NCI-H1436 treated with DMSO at 0.1 percent for 48 hours (cell line): Measurements from ENCODE around the gene MYLK4.
"Not testable (repeated sequence)": the region's sequence is repeated elsewhere in the genome, so short reads cannot be mapped to it uniquely, and the experiment has no call there.

Experiments used
- DNase-seq: peaks from one replicate; lab custom pipeline; 2025; lab: John Stamatoyannopoulos, UW

MYLK4 gene

DNA sequence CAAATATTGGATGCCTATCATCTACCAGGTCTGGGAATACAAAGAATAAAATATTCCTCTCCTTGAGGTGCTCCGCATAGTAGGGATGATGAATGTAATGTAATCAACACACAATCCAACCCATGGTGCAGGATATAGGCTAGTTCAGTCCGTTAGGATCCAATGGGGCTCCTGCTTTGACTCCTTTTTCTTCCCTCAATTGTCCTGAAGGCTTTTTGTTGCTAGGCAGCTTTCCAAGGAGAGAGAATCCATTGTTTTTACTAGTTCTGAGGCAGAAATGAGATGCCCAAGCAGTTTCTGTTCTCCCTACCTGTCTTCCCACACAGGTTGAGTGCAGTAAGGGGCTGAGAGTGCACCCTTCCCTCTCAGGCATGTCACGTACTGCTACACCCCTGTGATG, 26.5 kb upstream of the MYLK4 start:
- no peak for DNase-seq

DNA sequence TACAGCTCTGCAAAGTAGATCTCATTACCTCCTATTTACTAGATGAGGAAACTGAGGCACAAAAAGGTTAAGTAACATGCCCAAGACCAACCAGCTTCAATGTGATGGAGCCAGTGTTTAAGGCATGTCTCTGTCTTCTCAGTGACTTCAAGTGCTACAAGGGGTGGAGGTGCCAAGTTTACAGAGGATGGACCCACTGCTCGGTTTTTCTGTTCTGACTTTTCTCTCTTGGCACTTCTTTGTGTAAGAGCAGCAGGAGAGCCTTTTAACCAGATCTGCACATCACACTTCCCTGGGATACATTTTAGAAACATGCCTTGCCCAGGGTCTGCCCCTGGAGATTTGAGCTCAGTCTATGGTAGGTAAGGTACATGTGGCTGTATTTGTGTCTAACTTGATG, 24.3 kb upstream of the MYLK4 start:
- no peak for DNase-seq

DNA sequence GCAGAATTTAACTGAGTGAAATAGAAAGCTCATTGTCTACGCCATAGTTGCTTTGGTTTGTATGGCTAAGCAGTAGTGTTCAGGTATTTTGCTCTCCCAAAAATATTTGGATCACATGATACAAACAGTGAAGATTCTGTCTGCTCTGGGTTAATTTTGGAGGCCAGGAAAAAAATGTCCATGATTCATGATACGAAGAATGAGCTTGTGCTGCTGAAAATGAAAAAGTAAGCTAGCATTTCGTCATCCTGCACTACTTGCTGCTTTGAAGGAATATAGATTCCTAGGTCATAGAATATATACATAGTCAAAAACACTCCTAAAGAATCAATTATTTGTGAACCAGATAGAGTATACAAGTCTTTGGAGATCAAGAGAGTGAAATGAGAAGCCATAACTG, 22.7 kb upstream of the MYLK4 start:
- no peak for DNase-seq

DNA sequence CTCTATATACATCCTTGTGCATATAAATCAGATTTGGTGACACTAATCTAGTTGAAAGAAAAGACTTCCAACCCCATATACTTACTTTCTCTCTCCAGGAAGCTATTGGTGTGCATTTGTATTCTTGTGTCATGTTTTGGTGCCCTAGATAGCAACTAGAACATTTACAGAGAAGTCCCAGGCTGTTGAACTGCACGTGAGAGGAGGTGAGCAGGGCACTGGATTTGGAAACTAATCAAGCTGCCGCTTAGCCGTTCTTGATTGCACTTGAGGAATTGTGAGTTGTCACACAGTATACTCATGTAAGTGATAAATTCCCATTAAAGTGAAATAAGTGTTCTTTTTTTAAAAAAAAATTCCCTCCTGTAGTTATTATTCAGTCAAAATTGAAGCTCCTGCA, 22.1 kb upstream of the MYLK4 start:
- no peak for DNase-seq

DNA sequence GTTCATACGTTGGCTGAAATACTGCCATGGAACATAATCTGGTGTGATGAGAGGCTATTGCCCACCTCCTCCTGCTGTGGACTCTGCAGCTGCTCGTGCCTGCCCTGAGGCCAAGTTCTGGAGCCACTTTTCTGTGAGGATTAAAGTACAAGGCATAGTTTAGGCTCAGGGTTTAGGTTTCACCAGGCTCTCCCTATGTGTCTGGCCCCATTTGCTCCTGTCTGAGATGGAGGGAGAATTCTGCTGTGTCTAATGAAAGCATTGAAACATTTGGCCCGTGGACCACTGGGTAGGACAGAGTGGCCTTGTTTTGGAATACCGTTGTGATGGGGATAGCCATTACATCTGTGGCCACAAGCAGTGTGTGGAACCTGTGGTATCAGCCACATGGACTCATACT, 20.4 kb upstream of the MYLK4 start:
- no peak for DNase-seq

DNA sequence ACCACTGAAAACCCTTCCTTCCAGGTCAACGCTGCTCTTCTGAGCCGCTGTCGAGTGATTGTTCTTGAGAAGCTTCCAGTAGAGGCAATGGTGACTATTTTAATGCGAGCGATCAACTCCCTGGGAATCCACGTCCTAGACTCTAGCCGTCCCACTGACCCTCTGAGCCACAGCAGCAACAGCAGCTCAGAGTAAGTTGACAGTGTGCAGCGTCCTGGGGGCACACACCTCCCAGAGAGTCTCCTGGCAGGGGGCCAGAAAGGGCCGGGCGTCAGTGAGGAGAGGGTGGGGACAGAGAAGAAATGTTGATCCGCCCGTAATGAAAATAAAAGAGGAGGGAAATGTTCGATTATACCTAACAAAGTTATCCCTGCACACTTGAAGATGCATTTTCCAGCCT, 19.4 kb upstream of the MYLK4 start:
- no peak for DNase-seq

DNA sequence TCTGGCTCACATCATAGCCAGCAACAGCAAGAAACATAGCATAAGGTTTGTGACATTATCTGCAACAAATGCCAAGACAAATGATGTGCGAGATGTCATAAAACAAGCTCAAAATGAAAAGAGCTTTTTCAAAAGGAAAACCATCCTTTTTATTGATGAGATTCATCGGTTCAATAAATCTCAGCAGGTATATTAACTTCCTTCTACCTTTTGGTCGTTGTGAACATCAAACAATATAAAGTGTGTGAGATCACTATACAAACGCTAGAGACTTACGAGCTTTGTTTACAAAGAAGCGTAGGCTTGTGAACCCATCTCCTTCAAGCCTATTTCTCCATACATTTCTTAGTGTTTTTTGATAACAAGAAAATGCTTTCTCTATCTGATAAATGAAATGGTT, 18.0 kb upstream of the MYLK4 start:
- DNase-seq = no peak

DNA sequence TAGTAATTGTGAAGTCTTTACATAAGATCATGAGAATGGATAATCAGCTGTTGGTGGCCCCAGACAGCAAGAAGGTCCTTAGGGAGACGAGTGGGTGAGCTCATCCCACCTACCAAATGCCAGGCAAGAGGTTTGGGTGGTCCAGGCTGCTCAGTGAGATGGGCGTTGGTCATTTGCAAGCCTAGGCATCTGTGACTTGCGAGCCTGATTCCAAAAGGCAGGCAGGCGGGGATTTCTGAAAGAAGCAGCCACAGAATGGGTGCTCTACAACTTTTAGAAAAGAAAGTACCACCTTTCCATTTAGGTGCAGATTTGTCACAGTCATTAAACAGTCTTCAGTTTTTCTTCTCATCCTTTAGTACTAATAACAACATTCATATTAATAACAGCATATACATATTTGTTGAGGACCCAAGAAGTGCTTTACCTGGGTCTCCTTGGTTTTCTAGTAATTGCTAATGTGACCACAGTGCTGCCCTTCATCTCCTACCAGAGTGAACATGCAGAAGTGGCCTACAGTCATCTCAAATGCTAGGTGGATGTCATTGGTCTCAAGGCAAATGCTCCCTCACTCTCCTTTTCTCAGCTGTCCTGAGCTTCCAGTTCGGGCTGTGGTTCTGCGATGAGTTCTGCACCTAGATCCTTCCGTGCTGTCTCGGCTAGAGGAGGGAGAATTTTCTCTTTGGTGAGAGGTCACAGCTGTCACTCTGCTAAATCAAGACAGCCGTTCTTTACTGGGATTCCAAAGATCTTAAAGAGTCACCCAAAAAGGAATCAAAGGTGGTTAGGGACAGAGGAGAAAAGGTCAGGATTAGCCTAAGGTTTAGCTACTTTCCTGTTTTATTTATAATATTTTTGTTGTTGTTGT, 17.2 kb upstream of the MYLK4 start:
- no peak for DNase-seq

DNA sequence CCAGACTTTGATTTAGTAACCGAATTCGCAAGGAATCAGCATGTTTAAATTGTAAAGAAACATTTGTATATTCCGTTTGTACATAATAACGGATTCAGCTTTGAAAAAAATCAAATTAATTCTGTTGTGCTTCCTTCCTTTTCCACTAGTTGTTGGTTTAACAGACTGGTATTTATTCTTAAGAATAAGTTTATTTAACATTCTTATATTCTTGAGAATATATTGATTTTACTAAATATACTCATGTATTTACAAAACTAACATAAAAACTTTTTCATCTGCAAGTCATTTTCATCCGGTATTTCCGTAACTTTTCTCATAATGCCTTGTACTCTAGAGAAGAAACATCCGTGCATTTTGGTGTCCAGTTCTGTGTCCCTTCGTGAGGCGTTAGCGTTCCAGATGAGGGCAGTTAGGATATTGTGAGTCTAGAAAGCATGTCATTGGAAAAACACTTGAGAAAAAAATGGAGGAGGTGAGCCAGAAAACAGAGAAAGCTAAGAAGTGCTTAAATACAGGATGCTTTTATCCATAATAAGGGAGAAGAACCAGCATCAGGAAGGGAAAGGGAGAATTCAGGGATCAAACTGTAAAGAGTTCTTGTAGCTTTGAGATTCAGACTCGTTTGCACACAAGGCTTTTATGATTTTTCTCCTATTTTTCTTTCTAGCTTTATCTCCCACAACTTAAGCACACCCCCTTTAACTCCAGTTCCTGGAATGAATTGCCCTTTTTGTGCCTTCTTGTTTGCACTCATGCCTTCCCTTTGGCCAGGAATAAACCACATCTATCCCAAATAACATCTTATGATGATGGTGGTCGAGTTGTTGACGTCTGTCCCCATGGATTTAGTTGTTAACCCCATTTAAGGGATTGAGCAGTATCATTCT, 16.3 kb upstream of the MYLK4 start:
- no peak for DNase-seq

DNA sequence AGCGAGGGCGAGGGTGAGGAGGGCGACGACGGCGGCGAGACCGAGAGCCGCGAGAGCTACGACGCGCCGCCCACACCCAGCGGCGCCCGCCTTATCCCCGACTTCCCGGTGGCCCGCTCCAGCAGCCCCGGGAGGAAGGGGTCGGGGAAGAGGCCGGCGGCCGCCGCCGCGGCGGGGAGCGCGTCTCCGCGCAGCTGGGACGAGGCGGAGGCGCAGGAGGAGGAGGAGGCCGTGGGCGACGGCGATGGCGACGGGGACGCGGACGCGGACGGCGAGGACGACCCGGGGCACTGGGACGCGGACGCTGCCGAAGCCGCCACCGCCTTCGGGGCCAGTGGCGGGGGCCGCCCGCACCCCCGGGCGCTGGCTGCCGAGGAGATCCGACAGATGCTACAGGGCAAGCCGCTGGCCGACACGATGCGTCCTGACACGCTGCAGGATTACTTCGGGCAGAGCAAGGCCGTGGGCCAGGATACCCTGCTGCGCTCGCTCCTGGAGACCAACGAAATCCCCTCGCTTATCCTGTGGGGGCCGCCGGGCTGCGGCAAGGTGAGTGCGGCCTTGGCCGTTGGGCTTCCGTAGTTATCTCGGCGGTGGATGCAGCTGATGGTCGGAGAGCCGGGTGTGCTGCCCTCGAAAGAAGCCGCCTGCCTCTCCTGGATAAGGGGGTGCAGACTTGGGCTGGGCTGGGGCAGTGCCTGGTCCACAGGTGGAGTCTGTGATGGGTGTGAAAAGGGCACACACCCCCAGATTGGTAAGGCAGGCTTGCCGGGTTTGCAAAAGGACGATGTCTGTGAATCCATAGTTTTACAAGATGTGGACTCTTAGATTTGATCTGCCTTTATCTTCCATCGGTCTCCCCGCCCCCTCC, 15.4 kb upstream of the MYLK4 start:
- no peak for DNase-seq

DNA sequence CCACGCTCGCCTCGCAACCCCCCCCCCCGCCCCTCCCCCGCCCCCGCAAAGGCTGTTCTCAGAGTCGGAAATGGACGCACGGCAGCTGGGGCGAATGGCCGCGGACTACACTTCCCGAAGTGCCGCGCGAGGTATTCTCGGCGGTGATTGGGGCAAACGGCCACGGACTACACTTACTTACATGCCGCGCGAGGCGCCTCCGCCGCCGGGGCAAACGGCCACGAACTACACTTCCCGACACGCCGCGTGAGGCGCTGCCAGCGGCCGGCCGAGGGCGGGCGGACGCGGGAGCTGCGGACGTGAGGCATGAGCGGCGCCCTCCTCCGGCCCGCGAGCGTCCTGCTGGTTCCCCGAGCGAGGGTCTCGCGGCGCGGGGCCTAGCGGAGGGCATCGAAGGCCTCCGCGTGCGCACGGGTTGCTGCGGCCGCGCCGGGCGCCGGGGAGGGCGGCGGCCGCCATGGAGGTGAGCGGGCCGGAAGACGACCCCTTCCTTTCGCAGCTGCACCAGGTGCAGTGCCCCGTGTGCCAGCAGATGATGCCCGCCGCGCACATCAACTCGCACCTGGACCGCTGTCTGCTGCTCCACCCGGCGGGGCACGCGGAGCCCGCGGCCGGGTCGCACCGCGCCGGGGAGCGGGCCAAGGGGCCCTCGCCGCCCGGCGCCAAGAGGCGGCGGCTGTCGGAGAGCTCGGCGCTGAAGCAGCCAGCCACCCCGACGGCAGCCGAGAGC, 14.6 kb upstream of the MYLK4 start, which contains the start of gene WRNIP1:
TSS of gene WRNIP1 (plus strand) at position 228 of the 730 bp plus-strand sequence. CDS start at position 458, 230 bp downstream.
- DNase-seq = peak; percentile 95

DNA sequence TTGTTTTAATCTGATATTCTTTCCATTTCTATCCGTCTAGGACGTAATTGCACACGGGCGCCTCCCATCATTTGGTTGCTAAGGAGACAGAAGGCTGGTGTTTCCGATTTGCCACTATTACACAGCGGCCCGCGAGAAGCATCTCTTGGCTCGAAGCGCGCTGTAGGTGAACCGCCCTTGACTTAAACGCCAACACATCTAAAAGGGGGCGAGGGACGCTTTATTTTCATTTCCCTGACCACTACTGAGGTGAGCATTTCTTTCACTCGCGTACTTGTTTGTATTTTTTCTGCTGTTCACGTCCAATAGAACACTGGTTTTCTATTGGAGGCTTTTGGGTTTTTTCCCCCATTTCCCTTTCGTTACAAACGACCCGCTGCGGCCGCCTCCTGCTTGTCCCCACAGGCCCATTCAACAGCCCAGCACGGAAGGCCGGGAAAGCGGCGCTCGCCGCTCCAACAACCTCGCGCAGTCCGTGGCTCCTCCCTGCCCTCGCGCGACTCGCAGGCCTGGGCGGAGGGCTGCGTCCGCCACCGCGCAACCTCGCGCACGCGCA, 14.0 kb upstream of the MYLK4 start:
- DNase-seq = peak; percentile 40

DNA sequence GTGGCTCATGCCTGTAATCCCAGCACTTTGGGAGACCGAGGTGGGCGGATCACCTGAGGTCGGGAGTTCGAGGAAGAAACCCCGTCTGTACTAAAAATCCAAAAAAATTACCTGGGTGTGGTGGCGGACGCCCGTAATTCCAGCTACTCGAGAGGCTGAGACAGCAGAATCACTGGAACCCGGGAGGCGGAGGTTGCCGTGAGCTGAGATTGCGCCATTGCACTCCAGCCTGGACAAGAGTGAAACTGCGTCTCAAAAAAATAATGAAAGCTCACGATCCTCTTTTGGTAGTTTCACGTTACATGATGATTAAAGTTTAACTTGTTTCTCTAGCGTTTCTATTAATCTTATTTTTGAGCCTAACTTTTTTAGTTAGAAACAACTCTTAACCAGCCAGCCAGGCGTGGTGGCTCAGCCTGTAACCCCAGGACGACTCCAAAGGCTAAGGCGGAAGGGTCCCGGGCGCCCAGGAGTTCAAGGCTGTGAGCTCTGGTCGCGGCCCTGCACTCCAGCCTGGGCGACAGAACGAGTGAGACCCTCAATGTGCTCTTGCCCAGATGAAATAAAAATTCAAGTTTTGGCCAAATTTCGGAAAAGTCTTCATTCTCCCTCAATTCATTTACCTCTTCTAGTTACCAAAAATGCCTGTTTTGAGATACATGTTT, 13.3 kb upstream of the MYLK4 start:
- DNase-seq = no peak

DNA sequence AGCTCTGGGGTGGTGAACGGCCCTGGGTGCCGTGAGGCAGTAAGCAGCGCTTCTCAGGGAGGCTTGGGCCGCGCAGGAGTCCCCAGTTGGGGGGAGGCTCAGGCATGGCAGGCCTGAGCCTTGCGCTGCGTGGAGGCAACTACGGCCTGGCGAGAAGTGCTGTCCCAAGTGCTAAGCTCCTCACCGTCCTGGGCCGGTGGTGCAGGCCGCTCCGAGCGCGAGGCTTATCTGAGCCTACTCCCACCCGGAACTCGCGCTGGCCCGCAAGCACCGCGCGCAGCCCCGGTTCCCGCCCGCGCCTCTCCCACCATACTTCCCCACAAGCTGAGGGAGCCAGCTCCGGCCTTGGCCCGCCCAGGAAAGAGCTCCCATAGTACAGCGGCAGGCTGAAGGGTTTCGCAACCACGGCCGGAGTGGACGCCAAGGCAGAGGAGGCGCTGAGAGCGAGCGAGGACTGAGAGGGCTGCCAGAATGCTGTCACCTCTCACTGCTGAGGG, 12.7 kb upstream of the MYLK4 start:
- no peak for DNase-seq

DNA sequence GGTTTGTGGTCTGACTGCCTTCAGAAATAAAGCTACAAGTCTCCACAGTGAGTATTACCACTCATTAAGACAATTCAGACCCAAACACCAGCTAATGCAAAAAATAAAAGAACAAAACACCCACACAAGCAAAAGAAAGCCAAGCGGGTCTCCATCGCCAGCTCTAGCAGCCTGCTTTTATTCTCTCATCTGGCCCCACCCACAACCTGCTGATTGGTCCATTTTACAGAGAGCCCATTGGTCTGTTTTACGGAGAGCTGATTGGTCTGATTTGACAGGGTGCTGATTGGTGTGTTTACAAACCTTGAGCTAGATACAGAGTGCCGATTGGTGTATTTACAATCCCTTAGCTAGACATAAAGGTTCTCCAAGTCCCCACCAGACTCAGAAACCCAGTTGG, 12.1 kb upstream of the MYLK4 start:
- DNase-seq = not testable (repeated sequence)

DNA sequence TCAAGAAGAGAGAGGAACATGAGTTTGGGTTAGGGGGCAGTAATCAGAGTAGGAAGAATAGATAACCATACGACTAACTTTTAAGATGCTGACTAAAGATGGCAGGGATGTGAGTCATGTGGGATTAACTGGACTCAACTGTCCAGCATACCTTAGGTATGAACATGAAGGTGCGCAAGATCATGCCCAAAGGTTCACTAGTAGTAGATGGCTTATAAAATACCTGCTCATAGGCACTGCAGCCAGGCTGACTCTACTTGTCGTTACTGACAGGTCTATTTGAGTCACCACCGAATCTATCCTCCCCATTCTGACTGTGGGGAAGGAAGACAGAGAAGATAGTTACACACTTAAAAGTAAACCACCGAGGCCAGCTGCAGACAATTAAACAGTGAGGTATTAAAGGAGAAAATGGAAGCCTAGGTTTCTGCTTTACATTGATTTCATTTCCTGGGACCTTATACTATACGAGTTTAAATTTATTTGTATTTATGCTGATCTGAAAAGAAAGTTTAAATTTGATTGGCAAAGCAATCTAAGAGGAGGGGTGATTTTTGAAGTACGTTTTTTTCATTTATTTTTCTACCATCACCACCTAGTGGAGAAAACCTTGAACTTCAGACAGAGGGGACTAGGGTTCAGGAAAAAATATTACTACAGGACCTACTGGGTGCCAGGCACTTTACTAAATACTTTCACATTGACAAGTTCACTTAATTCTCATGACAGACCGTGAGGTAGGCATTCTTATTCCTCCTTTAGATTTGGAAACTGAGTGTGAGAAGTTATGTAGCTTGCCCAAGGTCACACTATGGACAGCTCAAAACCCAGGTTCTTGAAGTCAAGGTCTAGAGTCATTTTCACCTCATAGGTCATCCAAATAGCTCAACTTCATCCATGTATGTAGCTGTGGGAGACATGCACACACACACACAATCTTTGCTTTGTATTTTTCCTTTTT, 10.4 kb upstream of the MYLK4 start:
- no peak for DNase-seq

DNA sequence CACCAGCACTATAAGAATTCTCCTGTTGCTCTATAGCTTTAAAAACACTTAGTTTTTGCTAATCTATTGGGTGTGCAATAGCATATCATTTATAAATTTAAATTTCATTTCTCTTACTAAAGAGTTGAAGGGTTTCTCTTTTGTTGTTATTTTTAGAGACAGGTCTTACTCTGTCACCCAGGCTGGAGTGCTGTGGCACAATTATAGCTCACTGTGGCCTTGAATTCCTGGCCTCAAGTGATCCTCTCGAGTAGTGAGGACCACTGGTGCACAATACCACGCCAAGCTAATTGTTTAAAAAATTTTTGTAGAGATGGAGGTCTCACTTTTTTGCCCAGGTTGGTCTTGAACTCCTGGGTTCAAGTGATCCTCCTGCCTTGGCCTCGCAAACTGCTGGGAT, 8.3 kb upstream of the MYLK4 start:
- no peak for DNase-seq

DNA sequence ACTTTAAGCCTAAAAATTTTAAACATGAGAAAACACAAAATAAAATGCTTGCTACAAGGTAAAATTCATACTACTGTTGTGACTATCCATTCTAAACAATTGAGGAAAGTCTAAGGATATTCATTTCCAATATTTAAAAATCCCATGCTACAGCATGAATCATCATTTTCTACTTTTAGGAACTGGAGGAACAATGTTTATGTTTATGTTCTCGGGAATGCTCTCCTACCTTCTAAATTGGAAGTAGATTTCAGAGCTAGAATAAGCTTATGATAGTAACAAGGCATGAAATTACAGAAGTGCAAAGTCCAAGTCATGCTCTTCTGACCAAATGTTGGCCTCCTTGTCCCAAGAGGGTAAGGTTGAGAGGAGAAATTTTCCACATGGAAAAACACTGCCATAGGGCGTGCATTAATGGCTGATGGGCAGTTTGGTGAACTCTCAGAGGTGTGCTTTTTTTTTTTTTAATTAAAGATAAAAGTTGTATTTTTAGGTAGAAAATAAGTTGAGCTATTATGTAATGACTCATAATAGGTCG, 6.0 kb upstream of the MYLK4 start:
- DNase-seq = no peak

DNA sequence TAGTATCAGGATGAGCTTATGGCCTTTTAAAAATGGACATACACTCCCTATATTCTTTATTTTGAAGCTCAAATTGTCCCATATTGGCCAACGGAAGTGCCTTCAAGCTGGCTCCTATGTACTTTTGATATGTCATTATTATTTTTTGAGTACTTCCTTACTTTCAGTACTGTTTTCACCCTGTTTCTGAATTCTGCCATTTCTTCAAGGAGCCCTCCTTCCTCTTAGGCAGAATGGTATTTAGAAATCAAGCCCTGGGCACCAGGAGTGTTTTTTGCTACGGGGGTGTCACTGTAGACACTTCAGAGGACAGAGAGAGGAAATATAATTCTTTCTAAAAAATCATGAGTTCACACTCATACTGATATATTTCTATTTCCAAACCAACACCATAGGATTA, 5.5 kb upstream of the MYLK4 start:
- DNase-seq = no peak
